ENCODE measurements around the gene HTR2A.

HTR2A gene

DNA sequence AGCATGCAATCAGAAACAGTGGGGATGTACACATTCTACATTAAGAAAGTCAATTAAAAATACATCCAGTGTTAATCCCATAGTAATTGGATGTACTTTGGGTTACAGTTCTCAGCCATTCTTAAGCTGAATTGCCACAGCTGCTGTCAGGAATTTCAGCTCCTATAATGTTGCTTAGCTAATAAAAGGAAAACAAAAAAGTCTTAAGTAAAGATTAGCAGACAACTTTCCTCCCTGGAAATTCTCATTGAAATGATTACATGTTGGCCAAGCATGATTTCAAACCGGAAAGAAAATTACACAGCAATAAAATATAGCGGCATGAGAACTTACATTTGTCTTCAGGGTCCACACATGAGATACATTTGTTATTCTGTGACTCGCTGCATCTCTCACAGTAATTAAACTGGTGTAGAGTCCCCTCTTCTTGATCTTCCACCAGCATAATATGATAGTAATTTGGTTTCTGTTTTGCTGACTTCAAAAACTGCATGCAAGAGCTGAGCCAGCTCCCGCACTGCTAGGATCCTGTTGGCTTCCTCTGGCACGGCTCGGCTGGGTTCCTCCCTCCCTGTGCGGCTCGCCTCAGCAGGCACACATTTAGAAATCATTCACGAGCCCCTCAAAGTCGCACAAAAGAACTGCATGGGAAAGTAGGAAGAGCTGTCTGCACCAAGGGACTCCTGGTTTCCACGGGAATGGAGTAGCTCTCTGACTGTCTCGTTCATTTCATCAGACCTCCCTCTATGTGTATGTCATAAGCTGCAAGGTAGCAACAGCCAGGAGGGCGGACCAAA lies at the start of gene HTR2A:
HTR2A (minus strand) TSS at position 713 of the 797 bp plus-strand sequence. CDS start 1,147 bp downstream, outside the sequence.
- DNase-seq, result peak; percentile 63

DNA sequence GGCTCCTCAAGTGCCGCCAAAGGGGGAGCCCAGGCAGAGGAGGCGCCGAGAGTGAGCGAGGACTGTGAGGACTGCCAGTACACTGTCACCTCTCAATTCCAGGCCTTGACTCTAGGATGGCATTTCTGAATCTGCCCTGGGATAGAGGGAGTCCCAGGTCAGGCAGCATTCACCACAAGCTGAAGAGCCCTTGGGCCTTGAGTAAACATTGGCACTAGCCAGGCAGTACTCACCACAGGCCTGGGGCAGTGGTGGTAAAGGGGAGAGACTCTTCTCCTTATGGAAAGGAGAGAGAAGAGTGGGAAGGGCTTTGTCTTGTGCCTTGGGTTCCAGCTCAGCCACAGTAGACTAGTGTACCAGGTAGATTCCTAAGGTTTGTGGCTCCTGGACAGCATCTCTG lies 39.7 kb upstream of the HTR2A start:
- DNase-seq, result no peak

DNA sequence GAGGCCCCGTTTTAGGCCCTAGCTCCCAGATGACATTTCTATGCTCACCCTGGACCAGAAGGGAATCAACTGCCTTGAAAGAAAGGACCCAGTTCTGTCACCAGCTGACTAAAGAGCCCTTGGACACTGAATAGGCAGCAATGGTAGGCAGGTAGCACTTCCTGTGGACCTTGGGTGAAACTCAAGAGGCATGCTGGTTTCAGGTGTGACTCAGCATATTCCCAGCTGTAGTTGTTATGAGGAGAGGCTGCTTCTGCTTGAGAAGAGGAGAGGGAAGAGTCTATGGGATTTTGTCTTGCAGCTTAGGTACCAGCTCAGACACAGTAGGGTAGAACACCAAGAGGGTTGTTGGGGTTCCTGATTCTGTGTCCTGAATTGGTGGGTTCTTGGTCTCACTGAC lies 37.9 kb upstream of the HTR2A start:
- DNase-seq, result no peak

DNA sequence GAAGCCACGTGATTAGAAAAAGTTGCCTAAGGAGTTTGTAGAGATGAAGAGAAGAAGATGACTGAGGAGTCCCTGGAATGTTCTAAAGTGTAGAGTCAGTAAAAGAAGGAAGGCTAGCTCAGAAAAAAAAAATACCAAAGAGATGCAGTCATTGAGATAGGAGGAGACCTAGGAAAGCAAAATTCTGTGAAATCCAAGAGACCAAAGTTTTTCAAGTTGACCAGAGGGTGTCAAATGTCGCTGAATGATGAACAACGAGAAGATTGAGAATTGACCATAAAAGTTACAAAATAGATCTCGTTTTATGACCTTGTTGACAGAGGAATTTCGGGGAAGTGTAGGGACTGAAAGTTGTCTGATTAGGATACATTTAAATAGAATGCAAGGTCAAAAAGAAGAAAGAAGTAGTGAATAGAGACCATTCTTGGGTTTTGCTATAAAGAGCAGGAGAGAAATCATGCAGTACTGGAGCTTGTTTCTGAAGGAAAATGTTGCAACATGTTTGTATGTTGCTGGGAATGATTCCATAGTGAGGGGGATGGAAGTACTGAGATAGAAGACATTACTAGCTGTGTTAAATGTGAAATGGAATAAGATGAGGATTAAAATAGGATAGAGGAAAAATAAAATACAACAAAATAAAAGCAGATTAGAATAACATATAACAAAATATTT lies 30.2 kb upstream of the HTR2A start:
- no peak for DNase-seq

DNA sequence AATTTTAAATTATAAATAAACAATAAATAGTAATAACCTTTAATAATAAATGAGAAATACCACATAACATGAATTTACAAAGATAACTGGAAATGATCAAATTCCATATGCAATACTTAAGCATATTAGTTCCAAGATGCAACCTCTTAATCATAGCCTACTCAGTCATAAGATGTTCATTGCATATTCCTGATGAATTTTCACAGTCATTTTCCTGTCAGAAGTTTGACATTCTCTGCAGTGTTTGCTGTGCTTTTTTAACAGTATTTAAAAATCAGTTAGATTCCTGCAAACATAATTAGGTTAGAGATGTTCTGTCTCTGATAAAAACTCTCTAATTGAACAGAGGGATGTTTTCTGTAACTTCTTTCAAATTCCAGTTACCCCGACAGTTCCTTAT lies 28.6 kb upstream of the HTR2A start:
- DNase-seq, result no peak

DNA sequence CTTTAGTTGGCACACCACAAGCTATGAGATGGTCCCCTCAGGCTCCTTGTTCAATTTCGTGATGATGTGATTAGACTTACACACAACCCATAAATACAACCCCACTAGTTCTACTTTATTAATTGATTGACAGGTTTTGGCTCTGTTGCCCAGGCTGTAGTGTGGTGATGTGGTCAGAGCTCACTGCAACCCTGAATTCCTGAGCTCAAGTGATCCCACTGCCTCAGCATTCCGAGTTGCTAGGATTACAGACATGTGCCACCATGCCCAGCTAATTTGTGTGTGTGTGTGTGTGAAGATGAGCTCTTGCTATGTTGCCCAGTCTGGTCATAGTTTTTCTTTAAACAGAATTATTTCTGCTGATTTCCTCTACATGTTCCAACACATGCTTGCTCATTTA lies 17.5 kb upstream of the HTR2A start:
- DNase-seq, result no peak

DNA sequence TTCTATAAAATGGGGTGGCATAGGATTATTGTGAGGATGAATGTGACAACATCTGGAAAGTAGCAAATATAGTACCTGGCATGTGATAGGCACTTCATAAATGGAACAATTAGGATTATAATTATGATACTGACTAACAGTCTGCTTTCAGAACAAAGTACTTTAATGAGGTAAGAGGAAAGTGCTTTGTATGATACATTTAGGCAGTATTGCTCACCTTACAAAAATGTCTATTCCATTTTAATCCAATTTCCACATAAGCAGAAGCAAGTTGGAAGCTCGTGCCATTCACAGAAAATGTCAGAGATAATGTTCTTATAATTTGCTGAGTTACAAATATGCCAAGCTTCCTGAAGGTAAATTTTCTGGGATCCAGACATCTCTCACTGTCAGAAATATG lies 16.9 kb upstream of the HTR2A start:
- no peak for DNase-seq

DNA sequence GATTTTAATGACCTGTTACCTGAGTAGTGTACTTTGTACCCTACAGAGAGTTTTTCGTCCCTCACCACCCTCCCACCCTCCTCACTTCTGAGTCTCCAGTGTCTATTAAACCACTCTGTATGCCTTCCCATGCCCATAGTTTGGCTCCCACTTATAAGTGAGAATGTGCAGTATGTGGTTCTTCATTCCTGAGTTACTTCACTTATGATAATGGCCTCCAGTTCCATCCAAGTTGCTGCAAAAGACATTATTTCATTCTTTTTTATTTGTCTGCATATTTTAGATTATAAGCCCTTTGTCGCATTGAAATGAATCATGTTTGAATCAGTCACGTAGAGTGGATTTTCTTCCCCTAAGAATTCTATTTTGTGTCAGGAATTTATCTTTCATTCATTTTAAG lies 12.2 kb upstream of the HTR2A start:
- DNase-seq, result no peak

DNA sequence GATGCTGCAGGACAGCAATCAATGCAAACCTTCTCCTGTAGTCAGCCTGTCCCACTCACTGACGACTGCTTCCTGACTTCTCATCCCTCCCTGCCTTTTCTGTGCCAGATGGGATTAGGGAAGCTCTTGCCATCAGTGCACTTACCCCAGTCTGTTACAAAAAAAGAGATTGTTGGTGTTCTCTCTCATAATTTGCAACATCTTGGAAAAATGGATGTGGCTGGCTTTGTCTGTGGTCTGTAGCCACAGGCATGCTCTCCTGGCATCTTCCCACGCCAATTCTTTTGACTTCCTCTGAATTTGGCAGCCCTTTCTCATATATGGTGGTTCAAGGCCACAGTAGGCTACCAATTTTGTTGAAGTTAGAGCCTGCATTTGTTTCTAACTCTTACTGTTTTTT lies 11.6 kb upstream of the HTR2A start:
- DNase-seq, result peak; percentile 26

DNA sequence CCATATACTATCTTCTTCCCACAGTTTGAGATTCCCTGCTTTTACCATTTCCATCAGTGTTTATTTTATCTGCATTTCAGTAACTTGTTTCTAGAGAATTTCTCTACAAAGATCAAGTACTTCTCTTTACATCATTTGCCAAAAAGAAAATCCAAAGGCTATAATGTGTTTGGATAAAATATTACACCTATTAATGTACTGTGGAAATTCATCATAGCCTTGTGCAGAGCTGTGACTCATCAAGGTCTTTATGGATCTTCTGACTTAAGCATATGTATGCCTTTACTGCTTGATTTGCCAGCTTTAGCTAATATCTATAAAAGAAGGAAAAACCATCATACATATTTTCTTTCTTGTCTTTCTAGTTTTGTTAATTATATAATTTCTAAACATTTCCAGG lies 9.6 kb upstream of the HTR2A start:
- no peak for DNase-seq

DNA sequence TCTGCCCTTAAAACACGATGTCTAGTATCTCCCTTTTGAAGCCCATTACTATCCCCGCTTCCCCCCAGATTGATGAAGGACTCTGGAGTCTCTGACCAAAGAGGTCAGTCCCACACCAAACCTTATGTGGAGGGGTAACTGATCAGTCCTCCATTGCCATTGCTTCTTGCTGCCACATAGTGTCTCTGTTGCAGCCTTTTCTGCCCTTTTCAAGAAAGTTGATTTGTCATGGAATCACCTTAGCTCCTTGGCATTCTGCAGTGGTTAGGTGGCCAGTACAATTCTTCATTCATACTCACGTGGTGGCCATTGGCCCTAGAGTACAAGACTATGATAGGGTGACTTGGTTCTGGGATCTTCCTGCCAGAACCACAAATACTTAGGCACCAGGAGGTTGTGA lies 8.4 kb upstream of the HTR2A start:
- DNase-seq, result no peak

DNA sequence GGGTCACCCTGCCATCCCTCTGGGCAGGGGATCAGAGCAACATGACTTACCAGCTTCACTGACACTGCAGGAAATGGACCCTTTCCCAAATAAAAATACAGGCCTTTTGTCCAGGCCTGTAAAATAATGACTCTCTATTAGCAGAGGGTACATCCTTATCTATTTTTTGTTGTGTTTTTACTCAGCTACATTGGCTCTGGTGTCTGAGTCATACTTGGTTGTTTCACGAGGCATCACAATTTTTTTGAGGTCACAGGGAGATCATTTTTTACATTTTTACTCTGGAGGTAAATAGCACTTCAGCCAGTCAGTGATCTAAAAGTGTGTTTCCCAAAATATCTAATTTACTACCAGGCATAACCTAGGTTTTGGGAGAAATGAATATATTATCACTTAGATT lies 6.9 kb upstream of the HTR2A start:
- no peak for DNase-seq

DNA sequence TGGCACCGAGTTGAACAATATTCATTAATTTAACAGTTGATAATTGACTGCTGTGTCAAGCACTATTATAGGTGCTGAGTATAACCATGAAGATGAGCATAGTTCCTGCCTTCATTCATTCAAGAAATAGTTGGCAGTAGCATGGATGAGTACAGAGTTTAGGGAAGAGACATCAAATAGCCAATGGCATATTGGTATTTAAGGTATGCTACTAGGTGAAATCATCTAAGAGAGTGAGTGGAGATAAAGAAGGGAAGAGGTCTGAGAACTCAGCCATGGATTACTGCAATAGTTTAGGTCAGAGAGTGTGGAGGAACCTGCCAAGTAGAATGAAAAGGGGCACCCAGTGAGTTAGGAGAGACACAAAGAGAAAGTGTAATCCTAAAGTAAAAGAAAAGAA lies 4.9 kb upstream of the HTR2A start:
- no peak for DNase-seq

DNA sequence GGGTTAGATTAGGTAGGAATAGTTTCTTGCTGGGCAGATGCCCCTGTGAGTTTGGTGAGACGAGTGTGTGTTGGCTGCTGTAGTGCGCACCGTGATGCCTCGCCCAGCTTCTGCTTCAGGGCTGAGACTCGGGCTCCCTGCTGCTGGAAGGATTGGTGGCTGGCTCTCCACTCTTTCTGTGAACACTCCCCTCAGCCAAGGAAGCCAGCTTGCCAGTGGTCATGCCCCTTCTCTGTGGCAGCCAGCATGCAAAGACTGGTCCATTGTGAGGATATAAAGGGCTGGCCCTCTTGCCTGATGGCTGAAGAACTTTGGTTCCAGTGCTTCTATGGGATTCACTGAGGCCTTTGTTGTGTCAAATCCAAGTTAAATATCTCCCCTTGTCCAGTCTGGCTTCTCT lies 2.9 kb upstream of the HTR2A start:
- DNase-seq, result no peak

DNA sequence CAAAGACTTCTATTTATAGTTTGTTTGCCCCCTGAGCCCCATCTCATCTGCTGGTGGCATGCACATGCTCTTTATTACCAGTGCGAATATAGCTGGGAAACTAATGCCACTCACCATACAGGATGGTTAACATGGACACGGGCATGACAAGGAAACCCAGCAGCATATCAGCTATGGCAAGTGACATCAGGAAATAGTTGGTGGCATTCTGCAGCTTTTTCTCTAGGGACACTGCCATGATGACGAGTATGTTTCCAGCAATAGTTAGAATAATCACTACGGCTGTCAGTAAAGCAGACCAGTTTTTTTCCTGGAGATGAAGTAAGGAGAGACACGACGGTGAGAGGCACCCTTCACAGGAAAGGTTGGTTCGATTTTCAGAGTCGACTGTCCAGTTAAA lies 1.5 kb downstream of the HTR2A start:
- DNase-seq, result no peak

DNA sequence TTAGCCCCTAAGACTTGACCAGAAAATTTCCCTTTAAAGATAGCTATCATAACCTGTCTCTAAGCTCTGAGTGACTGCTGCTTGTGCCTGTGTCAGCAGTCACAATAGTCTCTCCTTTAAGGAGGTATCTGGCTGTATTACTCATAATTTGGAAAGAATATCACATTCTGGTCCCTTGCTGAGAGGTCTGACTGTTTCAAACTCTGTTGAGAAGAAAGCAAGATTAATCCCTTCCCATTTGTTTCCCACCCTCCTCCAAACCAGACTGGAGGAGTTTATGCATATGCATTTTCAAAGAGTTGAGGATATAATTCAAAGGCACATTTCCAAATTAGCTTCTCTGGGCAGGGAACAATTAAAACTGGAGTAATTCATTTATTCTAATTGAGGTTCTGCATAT lies 2.3 kb downstream of the HTR2A start:
- no peak for DNase-seq

DNA sequence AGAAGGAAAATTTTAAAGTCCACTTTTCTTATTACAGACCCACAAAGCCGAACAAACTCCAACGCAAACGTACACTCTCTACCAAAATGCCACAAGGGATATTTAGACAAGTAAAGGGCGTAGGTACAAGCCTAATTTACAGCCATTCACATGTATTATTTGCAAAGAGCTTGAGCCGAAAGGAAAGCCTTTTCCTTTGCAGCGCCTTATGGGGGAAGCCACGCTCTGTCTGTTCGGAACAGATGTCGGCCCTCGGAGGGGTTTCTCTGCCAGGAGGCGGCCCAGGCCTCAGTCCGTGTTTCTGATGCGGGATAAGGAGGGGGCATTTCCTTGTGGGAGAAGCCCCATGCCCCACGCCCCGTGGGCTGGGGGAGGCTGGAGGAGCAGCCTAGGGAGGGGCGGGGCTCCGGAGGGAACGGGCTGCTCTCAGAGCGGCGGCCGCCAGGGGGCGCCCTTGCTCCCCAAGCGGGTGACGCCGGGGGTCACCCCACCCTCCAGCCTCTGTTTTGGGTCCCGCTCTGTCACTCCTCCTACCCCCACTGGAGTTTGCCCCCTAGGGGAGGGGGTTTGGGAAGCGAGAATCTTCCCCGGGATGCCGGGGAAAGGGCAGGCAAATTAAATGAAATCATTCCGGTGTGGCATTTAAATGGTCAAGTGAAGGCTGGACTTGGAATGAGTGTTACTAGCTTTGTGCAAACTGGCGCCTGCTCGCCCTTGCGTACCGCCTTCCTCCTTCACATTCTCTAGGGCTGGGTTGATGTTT lies 2.9 kb downstream of the HTR2A start:
- peak; percentile 80 for DNase-seq

DNA sequence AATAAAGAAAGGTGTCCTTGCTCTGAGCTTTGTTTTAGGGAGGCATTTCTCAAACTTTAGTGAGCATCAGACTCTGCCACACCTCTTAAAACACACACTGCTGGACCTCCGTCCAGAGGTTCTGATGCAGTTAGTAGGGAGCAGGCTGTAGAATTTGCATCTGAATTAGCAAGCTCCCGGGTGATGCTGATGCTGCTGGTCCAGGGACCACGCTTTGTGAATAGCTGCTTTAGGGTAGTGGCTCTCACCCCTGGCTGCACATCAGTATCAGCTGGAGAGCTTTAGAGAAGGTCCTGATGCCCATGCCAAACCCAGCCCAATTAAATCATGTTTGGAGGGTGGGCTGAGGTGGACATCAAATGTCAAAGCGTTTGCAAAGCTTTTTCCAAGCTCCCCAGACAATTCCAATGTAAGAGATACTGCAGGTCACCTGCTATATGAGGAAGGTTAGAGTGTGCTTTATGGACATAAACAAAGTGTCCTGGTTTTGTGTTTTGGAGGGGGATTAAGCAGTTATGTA lies 3.6 kb downstream of the HTR2A start:
- DNase-seq, result no peak

DNA sequence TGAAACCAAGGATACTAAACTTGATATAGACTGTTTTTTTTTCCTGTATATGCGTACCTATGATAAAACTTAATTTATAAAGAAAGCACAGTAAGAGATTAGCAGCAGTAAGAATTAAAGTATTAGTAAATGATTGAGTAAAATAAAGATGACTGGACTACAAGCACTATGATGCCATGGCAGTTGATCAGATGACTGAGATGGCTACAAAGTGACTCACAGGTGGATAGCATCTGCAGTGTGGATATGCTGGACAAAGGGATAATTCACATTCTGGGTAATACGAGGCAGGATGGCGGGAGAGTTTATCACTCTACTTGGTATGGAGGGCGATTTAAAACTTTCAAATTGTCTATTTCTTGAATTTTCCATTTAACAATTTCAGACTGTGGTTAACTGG lies 11.8 kb downstream of the HTR2A start:
- no peak for DNase-seq

DNA sequence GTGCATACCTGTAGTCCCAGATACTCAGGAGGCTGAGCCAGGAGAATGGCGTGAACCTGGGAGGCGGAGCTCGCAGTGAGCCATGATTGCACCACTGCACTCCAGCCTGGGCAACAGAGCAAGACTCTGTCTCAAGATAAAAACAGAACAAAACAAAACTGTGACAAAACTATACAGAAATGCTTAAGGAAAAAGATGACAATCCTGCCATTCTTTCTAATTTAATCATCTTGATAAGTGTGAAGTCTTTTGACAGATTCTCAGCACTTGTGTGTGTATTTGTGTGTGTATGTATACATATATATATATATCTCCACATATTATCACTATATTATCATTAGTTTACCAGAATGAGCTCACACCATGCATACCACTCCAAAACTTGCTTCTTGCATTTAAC lies 12.3 kb downstream of the HTR2A start:
- DNase-seq, result no peak

DNA sequence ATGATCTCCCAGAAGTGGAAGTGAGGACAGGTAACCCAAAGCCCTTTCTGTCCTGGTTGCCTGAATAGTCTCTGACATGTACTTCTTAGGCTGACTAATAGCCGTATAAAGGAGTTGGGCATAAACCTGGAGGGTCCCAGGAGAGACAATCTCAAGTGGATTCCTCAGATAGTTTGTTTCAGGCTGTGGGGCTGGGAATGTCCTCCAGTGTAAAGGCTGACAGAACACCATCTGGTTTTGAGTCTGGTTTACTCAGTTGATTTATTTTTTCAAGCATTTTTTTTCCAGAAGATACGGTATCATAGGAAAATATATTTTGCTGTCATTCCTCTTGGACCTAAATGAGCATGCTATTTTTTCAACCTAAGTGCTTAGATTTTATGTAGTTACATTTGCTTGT lies 15.2 kb downstream of the HTR2A start:
- no peak for DNase-seq

DNA sequence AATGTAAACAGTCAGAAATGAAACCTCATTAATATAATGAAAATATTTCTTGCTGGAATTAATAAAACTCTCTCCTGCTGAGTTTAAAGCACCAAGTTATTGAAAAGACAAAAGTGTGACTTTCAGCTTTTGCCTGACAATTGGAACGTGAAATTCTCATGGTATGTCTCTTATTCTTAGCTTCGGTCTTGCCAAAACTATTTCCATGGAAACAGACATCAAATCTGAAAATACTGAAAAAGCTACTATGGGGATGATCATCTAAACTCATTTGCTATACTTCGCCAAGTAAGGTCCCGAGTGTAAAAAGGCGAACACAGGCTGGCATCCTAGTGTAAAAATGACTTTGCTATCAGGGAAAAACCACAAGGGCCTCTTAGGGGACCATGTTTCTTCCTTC lies 22.8 kb downstream of the HTR2A start:
- DNase-seq, result no peak

DNA sequence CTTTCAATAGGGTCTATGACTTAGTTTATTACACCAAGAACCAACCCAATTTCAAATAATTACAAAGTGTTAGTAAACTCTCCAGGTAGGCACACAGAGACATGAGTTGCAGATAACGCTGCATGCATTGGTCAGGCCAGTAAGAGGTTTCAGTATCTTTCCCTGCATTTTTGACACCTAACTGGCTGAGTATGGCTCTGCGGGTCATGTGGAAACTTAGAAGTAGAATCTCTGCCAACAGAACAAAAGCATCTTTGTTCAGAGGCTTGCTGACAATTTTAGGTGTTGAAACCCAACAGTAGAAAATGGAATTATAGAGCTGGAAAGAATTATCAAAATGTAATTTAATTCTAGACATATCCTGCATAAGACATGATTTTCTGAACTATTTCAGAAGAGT lies 25.3 kb downstream of the HTR2A start:
- DNase-seq, result no peak

DNA sequence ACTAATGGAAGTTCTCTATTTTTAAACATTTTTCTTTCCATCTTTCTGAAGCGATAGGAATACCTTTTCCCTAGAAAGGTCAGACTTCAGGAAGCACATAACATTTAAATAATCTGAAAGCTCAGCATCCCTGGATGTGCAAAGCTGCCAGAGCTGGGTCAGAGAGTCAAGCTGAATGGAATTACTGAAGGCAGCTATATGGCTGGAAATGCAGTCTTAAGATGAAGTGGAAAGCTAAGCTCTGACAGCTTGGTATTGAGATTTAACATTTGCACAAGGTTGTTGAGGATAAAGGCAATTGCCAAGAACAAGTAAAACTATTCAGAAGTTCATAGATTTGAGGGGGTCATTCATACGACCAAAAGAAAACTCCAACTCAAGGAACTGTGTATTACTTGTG lies 28.8 kb downstream of the HTR2A start:
- no peak for DNase-seq

All from femur (tissue), 1 donor.